ENCODE measurements around the gene MUC4.
A peak's percentile ranks its signal among the peaks of the same experiment; 100 is the strongest.
"Not testable (repeated sequence)": the region's sequence is repeated elsewhere in the genome, so short reads cannot be mapped to it uniquely, and the experiment has no call there.

MUC4 gene

GRCh38 chr3:195760345-195761122 lies 51.2 kb downstream of the MUC4 start:
- DNase-seq: no peak

- no peak for DNase-seq
These were observed 52.9 kb downstream of the MUC4 start for GRCh38 chr3:195758721-195759353.

- DNase-seq: no peak
These were observed 53.9 kb downstream of the MUC4 start for GRCh38 chr3:195757827-195758226.

- no peak for DNase-seq
These were observed 54.3 kb downstream of the MUC4 start for GRCh38 chr3:195757438-195757770.

GRCh38 chr3:195755791-195756676 lies 55.7 kb downstream of the MUC4 start:
- DNase-seq: no peak

GRCh38 chr3:195755391-195755790 lies 56.3 kb downstream of the MUC4 start:
- DNase-seq: no peak

- DNase-seq: no peak
These were observed 56.8 kb downstream of the MUC4 start for GRCh38 chr3:195754906-195755305.

GRCh38 chr3:195754141-195754540 lies 57.6 kb downstream of the MUC4 start:
- no peak for DNase-seq

GRCh38 chr3:195753581-195753980 lies 58.1 kb downstream of the MUC4 start:
- DNase-seq: no peak

- DNase-seq: no peak
These were observed 59.0 kb downstream of the MUC4 start for GRCh38 chr3:195752546-195753331.

- no peak for DNase-seq
These were observed 59.7 kb downstream of the MUC4 start for GRCh38 chr3:195752066-195752465.

GRCh38 chr3:195751560-195751959 lies 60.2 kb downstream of the MUC4 start:
- DNase-seq: peak in 1 of 2 experiments; percentile 40

GRCh38 chr3:195750797-195751520 lies 60.8 kb downstream of the MUC4 start:
- DNase-seq: no peak

- not testable (repeated sequence) for DNase-seq
These were observed 62.6 kb downstream of the MUC4 start for GRCh38 chr3:195749101-195749500.

- no peak for DNase-seq
These were observed 63.1 kb downstream of the MUC4 start for GRCh38 chr3:195748661-195749060.

GRCh38 chr3:195746751-195747150 lies 65.0 kb downstream of the MUC4 start:
- DNase-seq: no peak

- no peak for DNase-seq
These were observed 65.4 kb downstream of the MUC4 start for GRCh38 chr3:195746346-195746745.

- no peak for DNase-seq
These were observed 67.3 kb downstream of the MUC4 start for GRCh38 chr3:195744437-195744836.

GRCh38 chr3:195739561-195740111 lies 72.1 kb downstream of the MUC4 start:
- no peak for DNase-seq

GRCh38 chr3:195738274-195739044 lies 73.3 kb downstream of the MUC4 start:
- DNase-seq: no peak

- not testable (repeated sequence) for DNase-seq
These were observed 73.9 kb downstream of the MUC4 start for GRCh38 chr3:195737782-195738181.
